MM.1S (cell line): ENCODE results near the gene CRYBA2.

ENCODE experiments used
- DNase-seq: peaks from one replicate; pipeline ENCODE4 v3.0.0-alpha.2; 2015
- H2AFZ ChIP-seq: fragments of 300-600 bp; sonication (generic); 2 replicates; pipeline ENCODE4 v1.6.0; 2016; ENCODE audit warnings: antibody characterized with exemption, low read length
- H3F3A ChIP-seq: fragments of 300-600 bp; sonication (generic); 2 replicates; pipeline ENCODE4 v1.6.1; 2016; ENCODE audit warnings: mild to moderate bottlenecking, antibody characterized with exemption, low read length, moderate library complexity, mixed read lengths; ENCODE audit not compliant: insufficient read depth
- H3K27ac ChIP-seq: fragments of 300-600 bp; sonication (generic); 2 replicates; pipeline ENCODE4 v1.5.1; 2016; ENCODE audit warnings: mild to moderate bottlenecking, low read length
- H3K27me3 ChIP-seq: fragments of 300-600 bp; sonication (generic); replicated peaks from 2 replicates; pipeline ENCODE4 v1.6.0; 2016; ENCODE audit warnings: low read length; ENCODE audit not compliant: insufficient read depth
- H3K36me3 ChIP-seq: fragments of 300-600 bp; sonication (generic); replicated peaks from 2 replicates; pipeline ENCODE4 v1.6.1; 2016; ENCODE audit warnings: mild to moderate bottlenecking, low read length, mixed read lengths; ENCODE audit not compliant: insufficient read depth
- H3K4me1 ChIP-seq: fragments of 300-600 bp; sonication (generic); 2 replicates; pipeline ENCODE4 v1.6.1; 2016; ENCODE audit warnings: low read length, mixed read lengths
- H3K4me2 ChIP-seq: fragments of 300-600 bp; sonication (generic); 2 replicates; pipeline ENCODE4 v1.6.0; 2016; ENCODE audit warnings: low read depth, low read length
- H3K4me3 ChIP-seq: fragments of 300-600 bp; sonication (generic); 2 replicates; pipeline ENCODE4 v1.5.1; 2016; ENCODE audit warnings: low read length, mixed read lengths
- H3K79me2 ChIP-seq: fragments of 300-600 bp; sonication (generic); 2 replicates; pipeline ENCODE4 v1.6.1; 2016; ENCODE audit warnings: mixed run types, low read length, mixed read lengths
- H3K9ac ChIP-seq: fragments of 300-600 bp; sonication (generic); 2 replicates; pipeline ENCODE4 v1.6.1; 2016; ENCODE audit warnings: low read length, mixed read lengths
- H3K9me2 ChIP-seq: fragments of 300-600 bp; sonication (generic); replicated peaks from 2 replicates; pipeline ENCODE4 v1.6.1; 2016; ENCODE audit warnings: mild to moderate bottlenecking, low read length, mixed read lengths; ENCODE audit not compliant: insufficient read depth
- H3K9me3 ChIP-seq: fragments of 300-600 bp; sonication (generic); replicated peaks from 2 replicates; pipeline ENCODE4 v1.6.1; 2016; ENCODE audit warnings: mild to moderate bottlenecking, low read length, mixed read lengths; ENCODE audit not compliant: insufficient read depth
- H4K20me1 ChIP-seq: fragments of 300-600 bp; sonication (generic); 2 replicates; pipeline ENCODE4 v1.6.1; 2016; ENCODE audit warnings: mild to moderate bottlenecking, low read length, moderate library complexity, mixed read lengths; ENCODE audit not compliant: insufficient read depth
- EZH2 ChIP-seq: fragments of 300-600 bp; sonication (generic); optimal IDR thresholded peaks from 2 replicates; pipeline ENCODE3; 2017; ENCODE audit warnings: low read depth, mild to moderate bottlenecking, antibody characterized with exemption, low read length, mixed read lengths
- EZH2phosphoT487 ChIP-seq: fragments of 300-600 bp; sonication (generic); IDR thresholded peaks from 2 replicates; pipeline ENCODE4 v1.6.1; 2018; ENCODE audit warnings: antibody characterized with exemption, low read length
- TF ChIP-seq, protein P1 (sequence below): fragments of 300-600 bp; sonication (generic); IDR thresholded peaks from 2 replicates; pipeline ENCODE4 v1.5.1; 2016; ENCODE audit warnings: antibody characterized with exemption, low read length, mixed read lengths

The CRYBA2 gene

DNA sequence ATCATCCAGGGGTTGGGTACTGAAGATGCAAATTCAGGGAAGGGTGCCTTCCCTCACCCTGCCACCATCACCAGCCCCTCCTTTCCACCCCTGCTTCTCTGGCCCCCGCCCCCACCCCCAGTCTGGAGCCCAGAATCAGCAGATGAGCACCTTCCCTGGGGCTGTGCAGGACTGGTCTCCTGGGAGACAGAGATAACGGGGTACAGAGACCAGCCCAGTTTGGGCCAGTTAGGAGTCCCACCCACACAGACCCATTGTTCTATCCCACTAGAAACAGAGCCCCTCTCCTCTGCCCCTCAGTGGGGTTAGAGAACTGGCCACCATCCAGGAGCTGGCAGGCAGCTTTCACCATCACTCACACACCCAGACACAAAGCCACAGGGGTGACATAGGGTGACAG, 4.5 kb upstream of the CRYBA2 start:
- H3K4me3 ChIP-seq, result no peak overlapping the region
- TF ChIP-seq EZH2phosphoT487 (no peak), EZH2 (no peak)
- TF ChIP-seq, protein P1, sequence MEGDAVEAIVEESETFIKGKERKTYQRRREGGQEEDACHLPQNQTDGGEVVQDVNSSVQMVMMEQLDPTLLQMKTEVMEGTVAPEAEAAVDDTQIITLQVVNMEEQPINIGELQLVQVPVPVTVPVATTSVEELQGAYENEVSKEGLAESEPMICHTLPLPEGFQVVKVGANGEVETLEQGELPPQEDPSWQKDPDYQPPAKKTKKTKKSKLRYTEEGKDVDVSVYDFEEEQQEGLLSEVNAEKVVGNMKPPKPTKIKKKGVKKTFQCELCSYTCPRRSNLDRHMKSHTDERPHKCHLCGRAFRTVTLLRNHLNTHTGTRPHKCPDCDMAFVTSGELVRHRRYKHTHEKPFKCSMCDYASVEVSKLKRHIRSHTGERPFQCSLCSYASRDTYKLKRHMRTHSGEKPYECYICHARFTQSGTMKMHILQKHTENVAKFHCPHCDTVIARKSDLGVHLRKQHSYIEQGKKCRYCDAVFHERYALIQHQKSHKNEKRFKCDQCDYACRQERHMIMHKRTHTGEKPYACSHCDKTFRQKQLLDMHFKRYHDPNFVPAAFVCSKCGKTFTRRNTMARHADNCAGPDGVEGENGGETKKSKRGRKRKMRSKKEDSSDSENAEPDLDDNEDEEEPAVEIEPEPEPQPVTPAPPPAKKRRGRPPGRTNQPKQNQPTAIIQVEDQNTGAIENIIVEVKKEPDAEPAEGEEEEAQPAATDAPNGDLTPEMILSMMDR, result no peak
- no peaks in the 10 kb centered on the region for H3F3A ChIP-seq
- H3K4me2 ChIP-seq, result no peak overlapping the region
- no peaks in the 10 kb centered on the region for H3K9me2 ChIP-seq
- no peaks in the 10 kb centered on the region for H4K20me1 ChIP-seq
- H3K79me2 ChIP-seq, result no peaks in the 10 kb centered on the region
- H3K9me3 ChIP-seq, result no peaks in the 10 kb centered on the region
- no peak overlapping the region for H2AFZ ChIP-seq
- peaks cover 94% of the 10 kb centered on the region for H3K27me3 ChIP-seq
- no peak overlapping the region for H3K9ac ChIP-seq
- DNase-seq, result no peak
- H3K36me3 ChIP-seq, result no peaks in the 10 kb centered on the region
- no peak overlapping the region for H3K27ac ChIP-seq
- peaks cover 11% of the 10 kb centered on the region for H3K4me1 ChIP-seq

DNA sequence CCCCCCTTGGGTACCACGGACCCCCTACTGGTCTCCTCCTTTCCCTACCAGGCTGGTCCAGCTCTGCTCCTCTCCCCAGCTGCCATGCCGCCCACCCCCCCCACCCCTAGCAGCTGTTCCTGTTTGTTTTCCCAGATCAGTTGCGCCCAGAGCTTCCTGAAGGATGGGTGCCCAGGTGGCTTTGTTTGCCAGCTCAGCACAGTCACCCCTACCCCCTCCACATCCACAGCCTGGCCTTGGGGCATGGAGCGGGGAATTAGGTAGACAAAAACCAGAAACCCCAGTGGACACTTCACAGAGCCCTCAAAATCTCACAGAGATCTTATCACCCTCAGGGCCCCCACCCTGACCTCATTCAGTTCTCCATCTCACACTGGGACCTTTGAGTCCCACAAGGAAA, 3.7 kb upstream of the CRYBA2 start:
- no peak overlapping the region for H2AFZ ChIP-seq
- H3K27ac ChIP-seq, result no peak overlapping the region
- 0 out of 2 replicates have a peak, but pooled peaks cover 6% of the 10 kb centered on the region for H3K4me1 ChIP-seq
- H3K36me3 ChIP-seq, result no peaks in the 10 kb centered on the region
- no peaks in the 10 kb centered on the region for H4K20me1 ChIP-seq
- H3K79me2 ChIP-seq, result no peaks in the 10 kb centered on the region
- TF ChIP-seq, protein P1, result no peak
- no peak for TF ChIP-seq EZH2phosphoT487
- no peak for TF ChIP-seq EZH2
- peaks cover 94% of the 10 kb centered on the region for H3K27me3 ChIP-seq
- no peaks in the 10 kb centered on the region for H3K9me2 ChIP-seq
- no peak overlapping the region for H3K4me2 ChIP-seq
- H3K9me3 ChIP-seq, result no peaks in the 10 kb centered on the region
- no peaks in the 10 kb centered on the region for H3F3A ChIP-seq
- no peak overlapping the region for H3K9ac ChIP-seq
- no peak overlapping the region for H3K4me3 ChIP-seq
- DNase-seq, result no peak

DNA sequence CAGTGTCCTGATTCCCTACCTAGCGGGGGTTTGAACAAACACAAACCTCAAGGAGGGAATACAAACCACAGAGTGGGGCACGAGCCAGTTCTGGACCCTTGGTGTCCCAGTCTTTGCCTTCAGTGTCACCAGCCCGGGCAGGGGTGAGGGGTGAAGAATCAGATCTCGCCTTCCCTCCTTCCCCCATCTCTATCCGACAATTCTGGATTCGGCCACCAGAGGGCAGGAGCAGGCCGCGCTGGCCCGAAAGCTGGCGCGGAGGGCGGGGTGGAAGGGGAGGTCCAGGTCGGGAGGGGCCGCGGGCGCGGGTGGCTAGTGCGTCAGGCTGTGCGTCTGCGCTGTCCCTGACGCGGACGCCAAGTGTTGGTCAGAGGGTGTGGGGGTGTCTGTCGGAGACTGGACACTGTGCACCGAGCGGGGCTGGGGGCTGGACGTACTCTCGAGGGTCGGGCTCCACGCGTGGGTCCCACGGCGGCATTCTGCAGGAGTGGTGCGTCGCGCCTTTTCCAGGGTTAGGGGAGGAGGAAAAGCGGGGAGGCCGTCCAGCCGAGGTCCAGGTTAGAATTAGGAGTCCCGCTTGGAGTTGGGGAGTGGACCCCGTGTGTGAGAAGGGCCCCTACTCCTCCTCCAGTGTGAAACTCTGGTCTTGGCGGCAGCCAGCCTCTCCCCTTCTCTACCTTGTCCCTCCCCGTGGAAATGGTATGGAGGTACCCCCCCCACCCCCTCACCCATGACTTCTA, 2.9 kb upstream of the CRYBA2 start:
- Histone ChIP-seq H3K4me3 (peak overlapping the region; percentile 53), H3K27me3 (peaks cover 94% of the 10 kb centered on the region), H3K9me3 (no peaks in the 10 kb centered on the region), H3K9ac (no peak overlapping the region), H3K27ac (no peak overlapping the region), H3K4me1 (0 out of 2 replicates have a peak, but pooled peaks cover 6% of the 10 kb centered on the region), H3K36me3 (no peaks in the 10 kb centered on the region), H3F3A (no peaks in the 10 kb centered on the region), H4K20me1 (no peaks in the 10 kb centered on the region), H3K9me2 (no peaks in the 10 kb centered on the region), H2AFZ (peak overlapping the region; percentile 78), H3K4me2 (peak overlapping the region; percentile 88), H3K79me2 (no peaks in the 10 kb centered on the region)
- DNase-seq, result peak; percentile 72
- TF ChIP-seq, protein P1, result peak; percentile 93
- TF ChIP-seq EZH2phosphoT487, result no peak
